ENCODE results near the gene GPR39. TPM values are rescaled to one million over a fixed set of nuclear protein-coding genes. Genes with fewer than 3 reads are reported as not detected.

The GPR39 gene
- total and polyA plus RNA-seq, 2 donors (not counting 1 experiment from before 2014, with no cell fraction given), result not detected

DNA sequence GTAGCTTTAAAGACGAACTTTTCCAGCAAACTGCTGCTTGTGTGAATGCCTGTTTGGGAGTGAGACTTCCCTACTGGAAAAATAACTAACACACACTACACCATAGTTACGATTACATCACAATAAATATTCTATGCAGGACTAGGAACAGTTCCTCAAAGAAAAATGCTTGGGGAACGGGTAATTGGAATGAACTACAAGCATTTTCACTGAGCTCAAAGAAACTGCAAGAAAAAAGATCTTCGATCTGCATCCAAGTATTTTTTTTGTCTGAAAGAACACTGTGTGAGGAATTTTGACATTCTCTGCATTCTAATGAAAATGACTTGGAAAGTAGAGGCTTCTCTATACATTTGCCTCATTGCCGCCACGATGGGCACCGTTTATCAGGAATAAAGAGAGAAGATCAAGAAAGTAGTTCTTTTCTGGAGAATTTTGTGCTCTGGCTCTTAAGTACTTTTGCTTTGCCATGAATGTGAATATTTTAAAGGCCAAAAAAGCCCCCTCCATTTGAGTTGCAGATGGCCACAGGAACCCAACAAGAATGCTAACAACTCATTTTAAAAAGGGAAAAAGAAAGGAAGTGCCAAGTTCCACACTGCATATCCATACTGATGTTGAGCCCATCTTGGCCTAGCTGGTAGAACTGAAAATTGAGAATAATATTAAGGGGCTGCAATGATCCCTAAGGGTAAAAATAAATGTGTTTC lies 239.8 kb downstream of the GPR39 start:
- no peaks in the 10 kb centered on the region for H3K9me3 Mint-ChIP-seq (ENCODE audit: insufficient read depth)
- Histone ChIP-seq H3K27ac (ENCODE audit: low read length in 2 of 2) (no peak overlapping the region), H3K4me2 (replicated peaks; ENCODE audit: low read depth, low read length, poor library complexity, severe bottlenecking) (no peak overlapping the region), H3K27me3 (replicated peaks in 1 of 4; ENCODE audit: control extremely low read depth in 1 of 4, control insufficient read depth in 3 of 4, insufficient read depth in 4 of 4, low read length in 3 of 4) (no peaks in the 10 kb centered on the region), H3K79me2 (ENCODE audit: control insufficient read depth, insufficient read depth, low read length) (no peaks in the 10 kb centered on the region), H3K4me1 (ENCODE audit: control insufficient read depth in 2 of 2, insufficient read depth in 2 of 2, low read length in 2 of 2) (no peaks in the 10 kb centered on the region), H2AFZ (ENCODE audit: insufficient read depth, low read depth, low read length, poor library complexity, severe bottlenecking) (no peak overlapping the region), H3K9me3 (ENCODE audit: control extremely low read depth in 1 of 3, control insufficient read depth in 2 of 3, insufficient read depth in 1 of 3, low read length in 2 of 3) (no peaks in the 10 kb centered on the region), H3K36me3 (replicated peaks in 1 of 2; ENCODE audit: control extremely low read depth in 1 of 2, control insufficient read depth in 1 of 2, extremely low read depth in 1 of 2, insufficient read depth in 2 of 2, low read length in 1 of 2) (no peaks in the 10 kb centered on the region), H3K4me3 (ENCODE audit: control extremely low read depth in 1 of 5, extremely low read depth in 1 of 5, insufficient read depth in 1 of 5, low read depth in 2 of 5, low read length in 4 of 5) (no peak overlapping the region), H3K9ac (ENCODE audit: low read length) (no peak overlapping the region), H4K20me1 (ENCODE audit: control insufficient read depth, insufficient read depth, low read length, poor library complexity, severe bottlenecking) (no peaks in the 10 kb centered on the region)
- TF ChIP-seq EZH2 (IDR thresholded peaks at IDR 0.05; ENCODE audit: borderline replicate concordance, insufficient read depth, low read depth, low read length, poor library complexity, severe bottlenecking), result no peak
- TF ChIP-seq, protein P1, sequence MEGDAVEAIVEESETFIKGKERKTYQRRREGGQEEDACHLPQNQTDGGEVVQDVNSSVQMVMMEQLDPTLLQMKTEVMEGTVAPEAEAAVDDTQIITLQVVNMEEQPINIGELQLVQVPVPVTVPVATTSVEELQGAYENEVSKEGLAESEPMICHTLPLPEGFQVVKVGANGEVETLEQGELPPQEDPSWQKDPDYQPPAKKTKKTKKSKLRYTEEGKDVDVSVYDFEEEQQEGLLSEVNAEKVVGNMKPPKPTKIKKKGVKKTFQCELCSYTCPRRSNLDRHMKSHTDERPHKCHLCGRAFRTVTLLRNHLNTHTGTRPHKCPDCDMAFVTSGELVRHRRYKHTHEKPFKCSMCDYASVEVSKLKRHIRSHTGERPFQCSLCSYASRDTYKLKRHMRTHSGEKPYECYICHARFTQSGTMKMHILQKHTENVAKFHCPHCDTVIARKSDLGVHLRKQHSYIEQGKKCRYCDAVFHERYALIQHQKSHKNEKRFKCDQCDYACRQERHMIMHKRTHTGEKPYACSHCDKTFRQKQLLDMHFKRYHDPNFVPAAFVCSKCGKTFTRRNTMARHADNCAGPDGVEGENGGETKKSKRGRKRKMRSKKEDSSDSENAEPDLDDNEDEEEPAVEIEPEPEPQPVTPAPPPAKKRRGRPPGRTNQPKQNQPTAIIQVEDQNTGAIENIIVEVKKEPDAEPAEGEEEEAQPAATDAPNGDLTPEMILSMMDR (IDR thresholded peaks at IDR 0.05), result no peak
- H3K4me3 Mint-ChIP-seq, result no peak overlapping the region
- ChIA-PET CTCF (interaction anchor here (1.1 kb wide), 1 partner anchor 33 kb away, joined by 3 read pairs; no protein-coding TSS in a partner anchor), POLR2A (no interaction called here)
- intact Hi-C loops (cut with micrococcal nuclease), result no loop called here
- no peaks in the 10 kb centered on the region for H3K4me1 Mint-ChIP-seq
- WGBS (ENCODE audit: insufficient coverage), result 100% methylated on average over 1 of the region's 7 CpGs
- no peak for DNase-seq
- H3K27me3 Mint-ChIP-seq, result peaks cover 8% of the 10 kb centered on the region
- no peak overlapping the region for H3K27ac Mint-ChIP-seq
- no peak for ATAC-seq (ENCODE audit: low read depth)

DNA sequence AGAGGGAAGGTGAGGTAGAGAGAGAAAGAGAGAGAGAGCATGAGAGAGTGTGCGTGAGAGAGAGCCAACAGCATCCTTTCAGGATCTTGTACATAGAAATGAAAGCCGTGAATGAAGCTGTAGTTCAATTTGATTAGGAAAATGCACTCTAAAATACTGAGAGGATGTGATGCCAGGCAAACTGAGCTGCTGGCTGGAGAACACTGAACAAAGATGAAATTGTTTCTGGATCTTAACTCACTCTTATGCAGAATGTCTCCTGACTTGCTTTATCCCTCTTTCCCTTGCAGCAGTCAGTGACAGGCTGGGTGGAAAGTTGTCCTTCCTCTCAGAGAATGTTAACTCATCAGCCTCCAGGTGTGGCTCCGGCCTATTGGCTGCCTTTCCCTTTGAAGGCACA lies 242.7 kb downstream of the GPR39 start:
- no peak for DNase-seq
- 93% methylated on average over 2 of the region's 3 CpGs for WGBS (ENCODE audit: insufficient coverage)
- TF ChIP-seq EZH2 (IDR thresholded peaks at IDR 0.05; ENCODE audit: borderline replicate concordance, insufficient read depth, low read depth, low read length, poor library complexity, severe bottlenecking), result no peak
- TF ChIP-seq, protein P1 (IDR thresholded peaks at IDR 0.05), result no peak

More for the DNA sequence above, 242.7 kb downstream of the GPR39 start:
- H3K4me1 Mint-ChIP-seq, result no peaks in the 10 kb centered on the region
- H3K4me2 ChIP-seq (replicated peaks; ENCODE audit: low read depth, low read length, poor library complexity, severe bottlenecking), result no peak overlapping the region
- peaks cover 18% of the 10 kb centered on the region for H3K27me3 Mint-ChIP-seq
- intact Hi-C loops (cut with micrococcal nuclease), result no loop called here
- ChIA-PET POLR2A (no interaction called here), CTCF (no interaction called here)
- no peak for ATAC-seq (ENCODE audit: low read depth)
- H3K4me3 Mint-ChIP-seq, result no peak overlapping the region
- H3K4me3 ChIP-seq (ENCODE audit: control extremely low read depth in 1 of 5, extremely low read depth in 1 of 5, insufficient read depth in 1 of 5, low read depth in 2 of 5, low read length in 4 of 5), result no peak overlapping the region
- H3K27ac Mint-ChIP-seq, result no peak overlapping the region
- H3K9me3 Mint-ChIP-seq (ENCODE audit: insufficient read depth), result no peaks in the 10 kb centered on the region
- no peak overlapping the region for H3K9ac ChIP-seq (ENCODE audit: low read length)
- H3K9me3 ChIP-seq (ENCODE audit: control extremely low read depth in 1 of 3, control insufficient read depth in 2 of 3, insufficient read depth in 1 of 3, low read length in 2 of 3), result no peaks in the 10 kb centered on the region
- H3K36me3 ChIP-seq (replicated peaks in 1 of 2; ENCODE audit: control extremely low read depth in 1 of 2, control insufficient read depth in 1 of 2, extremely low read depth in 1 of 2, insufficient read depth in 2 of 2, low read length in 1 of 2), result no peaks in the 10 kb centered on the region
- H4K20me1 ChIP-seq (ENCODE audit: control insufficient read depth, insufficient read depth, low read length, poor library complexity, severe bottlenecking), result no peaks in the 10 kb centered on the region
- H3K27me3 ChIP-seq (replicated peaks in 1 of 4; ENCODE audit: control extremely low read depth in 1 of 4, control insufficient read depth in 3 of 4, insufficient read depth in 4 of 4, low read length in 3 of 4), result peaks cover 0 to 2% (median under 1%) of the 10 kb centered on the region in 4 experiments
- no peaks in the 10 kb centered on the region for H3K4me1 ChIP-seq (ENCODE audit: control insufficient read depth in 2 of 2, insufficient read depth in 2 of 2, low read length in 2 of 2)
- H3K27ac ChIP-seq (ENCODE audit: low read length in 2 of 2), result no peak overlapping the region
- no peaks in the 10 kb centered on the region for H3K79me2 ChIP-seq (ENCODE audit: control insufficient read depth, insufficient read depth, low read length)
- no peak overlapping the region for H2AFZ ChIP-seq (ENCODE audit: insufficient read depth, low read depth, low read length, poor library complexity, severe bottlenecking)

Data from B cell (primary cell).